MCF 10A (cell line): ENCODE results near the gene RPS6KA2. TPM values are rescaled to one million over a fixed set of nuclear protein-coding genes. Genes with fewer than 3 reads are reported as not detected.

Experiments
- BruUV-seq: library from RNA; stranded (reverse); fragments of 400-500 nt; replicated peaks from 2 replicates; lab custom pipeline; 2021; lab: Mats Ljungman, UMichigan
- CTCF ChIA-PET: fragments of 300-600 bp; sonication (Branson Sonifier 250); formaldehyde crosslinking; extraction: SDS; loops from one replicate; lab custom pipeline; 2021; ENCODE audit warnings: antibody characterized with exemption, inconsistent platforms; lab: Yijun Ruan, JAX
- POLR2A ChIA-PET: fragments of 300-600, 350-650 bp; sonication (Branson Sonifier 250); formaldehyde crosslinking; extraction: SDS; loops from one replicate; lab custom pipeline; 2020; ENCODE audit warnings: antibody characterized with exemption, inconsistent platforms; lab: Yijun Ruan, JAX
- DNase-seq: peaks from one replicate; pipeline ENCODE4 v3.0.0-alpha.2; 2018; ENCODE audit not compliant: unreplicated experiment
- H3K27ac Mint-ChIP-seq: one replicate; pipeline ENCODE4 v1.8.0; 2022; ENCODE audit warnings: mild to moderate bottlenecking, low read depth, mixed read lengths; ENCODE audit not compliant: unreplicated experiment
- H3K27me3 Mint-ChIP-seq: one replicate; pipeline ENCODE4 v1.8.0; 2022; ENCODE audit warnings: mixed read lengths; ENCODE audit not compliant: insufficient read depth, unreplicated experiment
- H3K36me3 Mint-ChIP-seq: one replicate; pipeline ENCODE4 v1.8.0; 2022; ENCODE audit warnings: mild to moderate bottlenecking, moderate library complexity, mixed read lengths; ENCODE audit not compliant: insufficient read depth, unreplicated experiment
- H3K4me1 Mint-ChIP-seq: one replicate; pipeline ENCODE4 v1.8.0; 2022; ENCODE audit warnings: mixed read lengths; ENCODE audit not compliant: insufficient read depth, unreplicated experiment
- H3K4me3 Mint-ChIP-seq: one replicate; pipeline ENCODE4 v1.8.0; 2022; ENCODE audit warnings: mild to moderate bottlenecking, moderate library complexity, mixed read lengths; ENCODE audit not compliant: unreplicated experiment
- H3K9me3 Mint-ChIP-seq: one replicate; pipeline ENCODE4 v1.8.0; 2022; ENCODE audit warnings: mixed read lengths; ENCODE audit not compliant: unreplicated experiment
- intact Hi-C: fragments of 100-400 bp; cut with micrococcal nuclease; formaldehyde crosslinking; loops from 2 replicates; pipeline ENCODE4 v1.14.1; 2022
- total RNA-seq: library from RNA; stranded (reverse); gene quantifications from 2 replicates; pipeline ENCODE4 v1.2.3, GENCODE V29; 2022
- TF ChIP-seq, protein P1 (sequence below): fragments of 200-600 bp; IDR thresholded peaks from one replicate; pipeline ENCODE4 v1.8.0; 2022; ENCODE audit warnings: antibody characterized with exemption, mild to moderate bottlenecking; ENCODE audit not compliant: unreplicated experiment

The RPS6KA2 gene
- total RNA-seq, 1 experiment from 2014 or later: 126 TPM

DNA sequence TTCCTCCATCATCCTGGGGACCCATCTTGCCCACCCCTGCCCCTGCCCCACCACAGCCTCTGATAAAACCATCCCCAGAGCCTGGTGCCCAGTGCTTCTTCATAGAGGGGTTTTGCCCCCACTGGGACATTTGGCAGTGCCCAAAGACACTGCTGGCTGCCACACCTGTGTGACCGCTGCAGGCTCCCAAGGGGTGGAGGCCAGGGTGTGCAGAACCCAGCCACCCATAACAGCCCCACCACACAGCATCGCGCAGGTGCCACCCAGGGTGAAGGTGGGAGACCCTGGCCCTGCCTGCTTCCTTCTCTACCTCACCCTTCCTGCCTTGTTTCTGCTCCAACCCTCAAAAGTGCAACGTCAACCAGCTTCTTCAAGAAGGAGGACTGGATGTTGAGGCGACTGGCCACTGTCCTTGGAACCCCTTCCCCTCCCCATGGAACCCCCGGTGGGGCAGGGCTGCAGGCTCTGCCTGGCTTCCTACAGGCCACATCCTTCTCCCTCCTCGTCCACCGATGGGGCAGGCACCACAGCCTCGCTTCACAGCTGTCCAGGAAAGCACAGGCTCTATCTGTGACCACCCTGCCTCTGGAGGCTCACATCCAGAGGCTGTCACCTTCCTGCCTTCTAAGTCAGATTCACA is 165.1 kb downstream of the RPS6KA2 start:
- Mint-ChIP-seq H3K36me3 (peaks cover 77% of the 10 kb centered on the region), H3K27me3 (no peaks in the 10 kb centered on the region), H3K9me3 (no peaks in the 10 kb centered on the region), H3K27ac (no peak overlapping the region), H3K4me1 (no peaks in the 10 kb centered on the region), H3K4me3 (no peak overlapping the region)
- ChIA-PET CTCF (no interaction called here), POLR2A (no interaction called here)
- no TSS peak for BruUV-seq
- TF ChIP-seq, protein P1, sequence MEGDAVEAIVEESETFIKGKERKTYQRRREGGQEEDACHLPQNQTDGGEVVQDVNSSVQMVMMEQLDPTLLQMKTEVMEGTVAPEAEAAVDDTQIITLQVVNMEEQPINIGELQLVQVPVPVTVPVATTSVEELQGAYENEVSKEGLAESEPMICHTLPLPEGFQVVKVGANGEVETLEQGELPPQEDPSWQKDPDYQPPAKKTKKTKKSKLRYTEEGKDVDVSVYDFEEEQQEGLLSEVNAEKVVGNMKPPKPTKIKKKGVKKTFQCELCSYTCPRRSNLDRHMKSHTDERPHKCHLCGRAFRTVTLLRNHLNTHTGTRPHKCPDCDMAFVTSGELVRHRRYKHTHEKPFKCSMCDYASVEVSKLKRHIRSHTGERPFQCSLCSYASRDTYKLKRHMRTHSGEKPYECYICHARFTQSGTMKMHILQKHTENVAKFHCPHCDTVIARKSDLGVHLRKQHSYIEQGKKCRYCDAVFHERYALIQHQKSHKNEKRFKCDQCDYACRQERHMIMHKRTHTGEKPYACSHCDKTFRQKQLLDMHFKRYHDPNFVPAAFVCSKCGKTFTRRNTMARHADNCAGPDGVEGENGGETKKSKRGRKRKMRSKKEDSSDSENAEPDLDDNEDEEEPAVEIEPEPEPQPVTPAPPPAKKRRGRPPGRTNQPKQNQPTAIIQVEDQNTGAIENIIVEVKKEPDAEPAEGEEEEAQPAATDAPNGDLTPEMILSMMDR: no peak
- DNase-seq: no peak
- intact Hi-C loops: no loop called here

DNA sequence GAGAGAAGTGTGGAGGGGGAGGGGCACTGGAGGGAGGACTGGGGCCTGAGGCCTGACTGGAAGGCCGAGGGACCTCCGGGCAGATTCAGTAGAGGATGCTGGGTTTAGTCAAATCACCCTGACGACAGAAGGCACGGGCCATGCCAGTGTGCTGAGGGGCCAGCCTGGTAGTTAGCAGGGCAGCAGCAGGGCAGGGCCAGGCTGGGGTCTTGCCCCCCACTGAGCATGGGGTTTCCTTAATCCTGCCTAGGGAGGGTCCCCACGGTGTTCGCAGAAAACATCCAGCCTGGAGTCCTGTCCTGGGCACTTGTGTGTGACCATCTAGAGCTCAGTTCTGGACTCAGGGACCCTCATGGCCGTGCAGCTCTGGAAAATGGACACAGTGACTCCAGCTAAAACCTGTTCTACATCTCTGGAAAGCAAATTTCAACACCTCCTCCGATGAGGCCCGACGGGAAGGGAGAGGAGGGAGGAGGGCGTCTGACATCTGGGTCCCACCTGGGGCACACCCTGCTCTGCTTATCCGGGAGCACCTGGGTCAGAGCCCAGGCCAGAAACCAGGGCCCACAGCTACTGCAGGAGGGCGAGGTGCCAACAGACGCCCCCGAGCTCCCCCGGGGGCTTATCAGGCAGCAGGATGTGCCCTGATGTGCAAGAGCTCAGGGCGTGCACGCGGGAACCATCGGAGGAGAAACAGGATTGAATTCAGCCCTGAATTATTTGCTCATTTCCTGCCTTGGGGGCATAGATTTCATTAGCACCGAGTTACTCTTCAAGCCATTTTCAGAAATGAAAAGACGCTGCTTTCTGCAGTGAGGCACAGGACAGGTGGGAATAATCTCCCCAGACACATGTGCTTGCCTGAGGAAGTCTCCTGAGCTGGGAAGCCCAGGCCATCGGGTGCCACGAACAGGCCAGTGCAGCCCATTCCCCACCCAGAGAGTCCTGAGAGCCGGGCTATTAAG is 166.3 kb downstream of the RPS6KA2 start:
- DNase-seq: peak; percentile 34
- Mint-ChIP-seq H3K27ac (no peak overlapping the region), H3K27me3 (no peaks in the 10 kb centered on the region), H3K4me3 (no peak overlapping the region), H3K36me3 (peaks cover 70% of the 10 kb centered on the region), H3K9me3 (no peaks in the 10 kb centered on the region), H3K4me1 (no peaks in the 10 kb centered on the region)
- ChIA-PET CTCF (no interaction called here), POLR2A (no interaction called here)
- TF ChIP-seq, protein P1: no peak
- no TSS peak for BruUV-seq
- intact Hi-C loops: no loop called here

DNA sequence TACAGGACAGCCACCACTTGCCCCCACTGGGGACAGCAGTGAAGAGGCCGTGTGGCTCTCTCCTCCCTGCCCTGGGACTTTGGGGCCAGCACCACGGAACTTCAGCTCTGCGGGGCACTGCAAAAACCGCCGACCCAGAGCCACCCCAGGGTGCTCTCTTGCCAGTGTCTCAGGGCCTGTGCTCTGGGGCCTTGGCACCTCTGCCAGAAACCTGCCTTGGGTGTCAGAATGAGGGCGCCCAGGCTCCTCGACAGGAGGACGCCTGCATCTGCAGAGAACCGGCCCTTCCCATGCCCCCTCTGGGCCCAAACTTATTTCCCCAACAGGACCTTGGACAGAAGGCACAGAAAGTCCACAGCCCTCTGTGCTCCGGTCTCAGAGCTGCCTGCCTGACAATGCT is 167.1 kb downstream of the RPS6KA2 start:
- no peak for DNase-seq
- intact Hi-C loops: no loop called here
- no peak overlapping the region for H3K4me3 Mint-ChIP-seq
- H3K27ac Mint-ChIP-seq: no peak overlapping the region
- H3K9me3 Mint-ChIP-seq: no peaks in the 10 kb centered on the region
- no peaks in the 10 kb centered on the region for H3K27me3 Mint-ChIP-seq
- ChIA-PET CTCF (no interaction called here), POLR2A (no interaction called here)
- TF ChIP-seq, protein P1: no peak
- no TSS peak for BruUV-seq
- H3K36me3 Mint-ChIP-seq: peaks cover 71% of the 10 kb centered on the region
- H3K4me1 Mint-ChIP-seq: no peaks in the 10 kb centered on the region

DNA sequence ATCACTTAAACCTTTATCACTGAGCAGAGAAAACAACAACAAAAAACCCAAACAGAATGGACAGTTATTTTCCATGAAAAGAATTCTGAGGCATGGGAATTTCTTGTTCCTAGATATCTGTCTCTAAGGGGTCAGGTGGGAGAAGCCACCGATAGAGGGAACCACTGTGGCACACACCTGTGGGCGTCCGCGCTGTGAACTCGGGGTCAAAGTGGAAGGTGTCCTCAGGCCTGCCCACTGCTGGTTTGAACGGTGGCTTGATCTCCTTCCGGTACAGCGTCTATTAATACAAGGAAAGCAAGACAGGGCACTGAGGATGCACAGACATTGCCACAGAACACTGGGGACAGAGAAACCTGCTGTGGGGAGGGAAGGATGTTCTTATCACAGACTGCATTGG is 167.8 kb downstream of the RPS6KA2 start:
- TF ChIP-seq, protein P1: no peak
- BruUV-seq: no TSS peak
- H3K36me3 Mint-ChIP-seq: peaks cover 72% of the 10 kb centered on the region
- H3K4me3 Mint-ChIP-seq: no peak overlapping the region
- ChIA-PET POLR2A (interaction anchor here (0.6 kb wide), 1 partner anchor 714 kb away, joined by 3 read pairs; no protein-coding TSS in a partner anchor), CTCF (no interaction called here)
- H3K27me3 Mint-ChIP-seq: no peaks in the 10 kb centered on the region
- intact Hi-C loops: no loop called here
- H3K27ac Mint-ChIP-seq: no peak overlapping the region
- no peak for DNase-seq
- no peaks in the 10 kb centered on the region for H3K4me1 Mint-ChIP-seq
- no peaks in the 10 kb centered on the region for H3K9me3 Mint-ChIP-seq
